ENCODE data around the gene SUPT3H.

DNA sequence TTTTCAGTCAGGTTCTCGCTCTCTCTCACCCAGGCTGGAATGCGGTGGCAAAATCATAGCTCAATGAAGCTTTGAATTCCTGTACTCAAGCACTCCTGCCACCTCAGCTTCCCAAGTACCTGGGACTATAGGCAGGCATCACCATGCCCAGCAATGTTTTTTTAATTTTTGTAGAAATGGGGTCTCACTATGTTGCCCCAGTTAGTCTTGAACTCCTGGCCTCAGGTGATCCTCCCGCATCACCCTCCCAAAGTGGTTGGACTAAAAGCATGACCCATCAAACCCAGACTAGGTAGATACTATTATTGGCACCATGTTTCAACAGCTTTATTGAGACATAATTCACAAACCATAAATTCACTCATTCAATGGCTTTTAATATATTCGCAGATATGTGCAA is 122.3 kb downstream of the SUPT3H start:
- TF ChIP-seq, protein P1, sequence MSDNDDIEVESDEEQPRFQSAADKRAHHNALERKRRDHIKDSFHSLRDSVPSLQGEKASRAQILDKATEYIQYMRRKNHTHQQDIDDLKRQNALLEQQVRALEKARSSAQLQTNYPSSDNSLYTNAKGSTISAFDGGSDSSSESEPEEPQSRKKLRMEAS (IDR thresholded peaks at IDR 0.05), result no peak
- no peak for TF ChIP-seq EP300 (IDR thresholded peaks at IDR 0.05; ENCODE audit: borderline replicate concordance)
